ENCODE results near the gene TMEM132D. TPM values are rescaled to one million over a fixed set of nuclear protein-coding genes. Genes with fewer than 3 reads are reported as not detected.

Gene TMEM132D
- total RNA-seq, 2 experiments from 2014 or later = not detected

GRCh38 chr12:129651951-129652350, 251.9 kb downstream of the TMEM132D start:
- Mint-ChIP-seq H3K36me3 (no peaks in the 10 kb centered on the region), H3K27me3 (peaks cover 3% of the 10 kb centered on the region), H3K4me1 (no peaks in the 10 kb centered on the region), H3K9me3 (peaks cover 4% of the 10 kb centered on the region), H3K4me3 (no peak overlapping the region), H3K27ac (no peak overlapping the region)
- DNase-seq = no peak

GRCh38 chr12:129641926-129642325, 261.9 kb downstream of the TMEM132D start:
- no peak for DNase-seq
- no peaks in the 10 kb centered on the region for H3K36me3 Mint-ChIP-seq
- no peak overlapping the region for H3K4me3 Mint-ChIP-seq
- H3K27ac Mint-ChIP-seq = no peak overlapping the region
- no peaks in the 10 kb centered on the region for H3K4me1 Mint-ChIP-seq
- H3K27me3 Mint-ChIP-seq = peaks cover 5% of the 10 kb centered on the region
- peaks cover 1% of the 10 kb centered on the region for H3K9me3 Mint-ChIP-seq

- no peak overlapping the region for H3K4me3 Mint-ChIP-seq
- no peak overlapping the region for H3K27ac Mint-ChIP-seq
- H3K9me3 Mint-ChIP-seq = peaks cover 1% of the 10 kb centered on the region
- H3K4me1 Mint-ChIP-seq = no peaks in the 10 kb centered on the region
- DNase-seq = no peak
- peaks cover 5% of the 10 kb centered on the region for H3K27me3 Mint-ChIP-seq
- no peaks in the 10 kb centered on the region for H3K36me3 Mint-ChIP-seq
These were observed 268.7 kb downstream of the TMEM132D start for GRCh38 chr12:129635021-129635685.

DNA sequence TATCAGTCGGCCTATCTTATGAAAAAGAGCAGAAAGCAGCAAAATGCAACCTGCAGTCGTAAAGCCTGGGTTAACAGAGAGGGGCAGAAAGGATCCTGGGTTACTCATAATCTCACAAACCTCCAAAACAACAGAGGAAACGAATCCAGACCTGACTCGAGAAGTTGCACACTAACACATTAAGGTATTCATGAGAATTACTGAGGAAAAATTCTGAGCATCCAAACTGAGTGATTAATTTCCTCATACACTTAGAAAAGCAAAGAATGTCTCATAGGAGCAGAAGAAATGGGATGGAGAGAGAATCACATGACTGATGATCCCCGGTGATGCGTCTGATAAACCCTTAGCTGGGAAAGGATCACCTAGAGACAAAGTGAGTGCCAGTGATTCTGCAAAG, 272.5 kb downstream of the TMEM132D start:
- H3K27ac Mint-ChIP-seq = no peak overlapping the region
- no peak for DNase-seq
- H3K27me3 Mint-ChIP-seq = no peaks in the 10 kb centered on the region
- H3K36me3 Mint-ChIP-seq = no peaks in the 10 kb centered on the region
- no peaks in the 10 kb centered on the region for H3K4me1 Mint-ChIP-seq
- H3K4me3 Mint-ChIP-seq = no peak overlapping the region
- H3K9me3 Mint-ChIP-seq = no peaks in the 10 kb centered on the region

DNA sequence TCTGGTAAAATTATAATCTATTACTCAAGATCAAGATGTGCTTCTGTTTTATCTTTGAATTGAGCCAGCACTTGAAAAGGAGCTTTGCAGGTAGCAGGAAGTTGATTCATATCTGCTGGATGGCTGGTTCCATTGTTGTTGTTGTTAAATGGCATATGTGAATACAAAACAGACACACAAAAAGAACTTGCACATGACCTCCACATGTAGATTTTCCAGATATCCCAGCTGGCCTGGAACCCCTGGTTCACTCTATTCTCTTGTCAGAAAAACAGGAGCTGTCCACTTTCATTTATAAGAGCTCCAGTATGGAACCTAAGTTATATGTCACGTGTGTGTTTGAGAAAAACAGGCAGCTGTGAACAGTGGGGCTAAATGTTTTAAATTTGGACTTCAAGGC, 273.9 kb downstream of the TMEM132D start:
- no peaks in the 10 kb centered on the region for H3K36me3 Mint-ChIP-seq
- H3K4me3 Mint-ChIP-seq = no peak overlapping the region
- H3K4me1 Mint-ChIP-seq = no peaks in the 10 kb centered on the region
- DNase-seq = no peak
- no peaks in the 10 kb centered on the region for H3K27me3 Mint-ChIP-seq
- H3K27ac Mint-ChIP-seq = no peak overlapping the region
- no peaks in the 10 kb centered on the region for H3K9me3 Mint-ChIP-seq

GRCh38 chr12:129622566-129622965, 281.3 kb downstream of the TMEM132D start:
- H3K36me3 Mint-ChIP-seq = no peaks in the 10 kb centered on the region
- H3K4me1 Mint-ChIP-seq = no peaks in the 10 kb centered on the region
- no peak for DNase-seq
- H3K27ac Mint-ChIP-seq = no peak overlapping the region
- H3K4me3 Mint-ChIP-seq = no peak overlapping the region
- peaks cover 6% of the 10 kb centered on the region for H3K9me3 Mint-ChIP-seq
- no peaks in the 10 kb centered on the region for H3K27me3 Mint-ChIP-seq

DNA sequence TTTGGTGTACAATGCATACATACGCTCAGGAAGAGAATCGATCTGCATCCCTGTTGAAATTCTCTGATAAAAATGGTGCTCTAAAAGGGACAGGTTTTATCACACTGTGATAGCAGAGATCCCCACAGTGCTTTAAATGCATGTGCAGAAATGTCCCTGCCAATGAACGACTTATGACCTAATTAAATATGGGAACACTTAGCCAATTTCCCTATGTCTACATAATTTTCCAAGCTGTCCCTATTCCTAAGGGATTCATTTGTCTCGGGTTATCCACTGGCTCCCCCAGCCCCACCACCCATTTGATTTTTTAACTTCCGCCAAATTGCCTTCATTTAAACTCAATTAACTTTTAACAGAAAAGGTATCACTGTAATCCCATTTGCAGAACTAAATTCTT, 284.6 kb downstream of the TMEM132D start:
- no peaks in the 10 kb centered on the region for H3K36me3 Mint-ChIP-seq
- H3K27ac Mint-ChIP-seq = no peak overlapping the region
- no peaks in the 10 kb centered on the region for H3K27me3 Mint-ChIP-seq
- no peaks in the 10 kb centered on the region for H3K4me1 Mint-ChIP-seq
- H3K4me3 Mint-ChIP-seq = no peak overlapping the region
- peaks cover 16% of the 10 kb centered on the region for H3K9me3 Mint-ChIP-seq
- DNase-seq = no peak

GRCh38 chr12:129617849-129618248, 286.0 kb downstream of the TMEM132D start:
- no peaks in the 10 kb centered on the region for H3K27me3 Mint-ChIP-seq
- H3K4me3 Mint-ChIP-seq = no peak overlapping the region
- no peak for DNase-seq
- H3K36me3 Mint-ChIP-seq = no peaks in the 10 kb centered on the region
- no peak overlapping the region for H3K27ac Mint-ChIP-seq
- H3K9me3 Mint-ChIP-seq = peaks cover 16% of the 10 kb centered on the region
- H3K4me1 Mint-ChIP-seq = no peaks in the 10 kb centered on the region

- Mint-ChIP-seq H3K4me1 (no peaks in the 10 kb centered on the region), H3K9me3 (peaks cover 10% of the 10 kb centered on the region), H3K36me3 (no peaks in the 10 kb centered on the region), H3K4me3 (no peak overlapping the region), H3K27me3 (no peaks in the 10 kb centered on the region), H3K27ac (no peak overlapping the region)
- no peak for DNase-seq
These were observed 288.8 kb downstream of the TMEM132D start for GRCh38 chr12:129615001-129615400.

- peaks cover 10% of the 10 kb centered on the region for H3K9me3 Mint-ChIP-seq
- DNase-seq = no peak
- no peak overlapping the region for H3K4me3 Mint-ChIP-seq
- H3K36me3 Mint-ChIP-seq = no peaks in the 10 kb centered on the region
- no peaks in the 10 kb centered on the region for H3K4me1 Mint-ChIP-seq
- no peak overlapping the region for H3K27ac Mint-ChIP-seq
- no peaks in the 10 kb centered on the region for H3K27me3 Mint-ChIP-seq
These were observed 289.5 kb downstream of the TMEM132D start for GRCh38 chr12:129614221-129614885.

DNA sequence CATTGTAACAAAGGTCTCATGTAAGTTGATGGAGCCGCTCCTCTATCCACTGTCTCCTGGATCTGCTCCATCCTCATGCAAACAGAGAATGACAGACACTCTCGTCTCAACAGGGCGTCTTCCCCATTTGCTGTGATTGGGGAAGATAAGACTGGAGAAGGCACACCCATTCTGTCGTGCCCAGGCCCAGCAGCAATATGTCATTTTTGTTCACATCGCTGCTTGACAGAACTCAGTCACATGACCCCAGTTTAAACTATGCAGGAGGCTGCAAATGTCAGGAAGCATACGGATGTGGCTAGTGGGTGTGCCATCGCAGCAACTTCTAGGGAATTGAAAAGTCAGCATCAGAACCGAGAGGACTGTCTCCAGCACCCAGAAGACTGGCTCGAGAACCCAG, 290.5 kb downstream of the TMEM132D start:
- peaks cover 10% of the 10 kb centered on the region for H3K9me3 Mint-ChIP-seq
- H3K27me3 Mint-ChIP-seq = no peaks in the 10 kb centered on the region
- H3K4me3 Mint-ChIP-seq = no peak overlapping the region
- no peak for DNase-seq
- H3K27ac Mint-ChIP-seq = no peak overlapping the region
- H3K36me3 Mint-ChIP-seq = no peaks in the 10 kb centered on the region
- no peaks in the 10 kb centered on the region for H3K4me1 Mint-ChIP-seq

GRCh38 chr12:129610601-129611120, 293.2 kb downstream of the TMEM132D start:
- no peaks in the 10 kb centered on the region for H3K27me3 Mint-ChIP-seq
- H3K9me3 Mint-ChIP-seq = no peaks in the 10 kb centered on the region
- no peak for DNase-seq
- H3K27ac Mint-ChIP-seq = no peak overlapping the region
- H3K36me3 Mint-ChIP-seq = no peaks in the 10 kb centered on the region
- H3K4me1 Mint-ChIP-seq = no peaks in the 10 kb centered on the region
- H3K4me3 Mint-ChIP-seq = no peak overlapping the region

DNA sequence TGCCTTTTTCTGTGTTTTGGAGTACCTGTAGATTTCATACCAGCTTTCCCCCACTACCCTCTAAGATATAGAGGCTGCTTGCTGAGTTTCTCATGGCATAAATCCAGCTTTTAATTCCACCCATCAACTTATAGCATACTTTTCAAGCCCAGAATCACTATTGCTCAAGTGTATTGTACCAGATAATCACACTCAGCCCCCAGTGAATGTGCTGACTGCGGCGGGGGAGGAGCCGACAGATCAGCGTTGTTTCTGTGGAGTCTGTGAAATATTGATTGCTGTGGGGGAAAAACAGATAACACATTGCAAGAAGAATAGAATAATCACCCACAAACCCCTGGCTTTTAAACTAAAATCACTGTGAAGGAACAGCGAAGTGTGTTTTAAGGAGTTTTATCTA, 296.1 kb downstream of the TMEM132D start:
- no peaks in the 10 kb centered on the region for H3K4me1 Mint-ChIP-seq
- H3K27ac Mint-ChIP-seq = no peak overlapping the region
- peaks cover 2% of the 10 kb centered on the region for H3K9me3 Mint-ChIP-seq
- no peaks in the 10 kb centered on the region for H3K27me3 Mint-ChIP-seq
- no peak for DNase-seq
- H3K36me3 Mint-ChIP-seq = no peaks in the 10 kb centered on the region
- no peak overlapping the region for H3K4me3 Mint-ChIP-seq

GRCh38 chr12:129607301-129607700, 296.5 kb downstream of the TMEM132D start:
- Mint-ChIP-seq H3K27ac (no peak overlapping the region), H3K9me3 (peaks cover 2% of the 10 kb centered on the region), H3K4me1 (no peaks in the 10 kb centered on the region), H3K27me3 (no peaks in the 10 kb centered on the region), H3K4me3 (no peak overlapping the region), H3K36me3 (no peaks in the 10 kb centered on the region)
- no peak for DNase-seq

DNA sequence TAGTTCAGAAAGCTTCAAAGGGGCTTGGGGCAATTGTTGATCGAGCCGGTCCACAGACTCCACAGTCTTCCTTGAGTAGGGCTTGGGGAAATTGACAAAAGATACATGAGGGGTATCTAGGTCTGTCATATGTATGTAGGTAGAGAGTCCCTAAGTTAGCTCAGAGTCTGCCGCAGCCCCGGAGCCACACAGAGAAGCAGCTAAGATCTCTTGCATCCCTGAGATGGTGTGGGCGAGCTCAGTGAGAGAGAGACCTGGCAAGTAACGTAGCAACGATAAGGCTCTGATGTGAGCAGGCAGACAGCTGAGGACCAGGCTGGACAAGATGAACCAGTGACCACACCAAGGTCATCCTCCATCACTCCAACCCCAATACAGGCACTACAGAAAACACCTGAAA, 297.6 kb downstream of the TMEM132D start:
- Mint-ChIP-seq H3K9me3 (peaks cover 2% of the 10 kb centered on the region), H3K27me3 (no peaks in the 10 kb centered on the region), H3K4me3 (no peak overlapping the region), H3K4me1 (no peaks in the 10 kb centered on the region), H3K36me3 (no peaks in the 10 kb centered on the region), H3K27ac (no peak overlapping the region)
- DNase-seq = no peak

GRCh38 chr12:129605666-129606065, 298.2 kb downstream of the TMEM132D start:
- Mint-ChIP-seq H3K27me3 (no peaks in the 10 kb centered on the region), H3K9me3 (peaks cover 2% of the 10 kb centered on the region), H3K4me1 (no peaks in the 10 kb centered on the region), H3K27ac (no peak overlapping the region), H3K36me3 (no peaks in the 10 kb centered on the region), H3K4me3 (no peak overlapping the region)
- no peak for DNase-seq
